Measurements from ENCODE around the gene KLHL3. TPM values are rescaled to one million over a fixed set of nuclear protein-coding genes. Genes with fewer than 3 reads are reported as not detected.

Gene KLHL3
- total RNA-seq, 1 donor from 2014 or later, result 11.8 TPM

- Mint-ChIP-seq H3K27me3 (ENCODE audit: low read depth) (no peaks in the 10 kb centered on the region), H3K27ac (ENCODE audit: unreplicated experiment) (no peak overlapping the region), H3K4me3 (no peak overlapping the region), H3K9me3 (no peaks in the 10 kb centered on the region), H3K4me1 (no peaks in the 10 kb centered on the region), H3K36me3 (ENCODE audit: low read depth) (no peaks in the 10 kb centered on the region)
- TF ChIP-seq CTCF (conservative IDR thresholded peaks at IDR 0.05), result no peak
- DNase-seq (ENCODE audit: low read depth, low spot score), result no peak
Observed at GRCh38 chr5:137621861-137622823, 113.7 kb downstream of the KLHL3 start.

DNA sequence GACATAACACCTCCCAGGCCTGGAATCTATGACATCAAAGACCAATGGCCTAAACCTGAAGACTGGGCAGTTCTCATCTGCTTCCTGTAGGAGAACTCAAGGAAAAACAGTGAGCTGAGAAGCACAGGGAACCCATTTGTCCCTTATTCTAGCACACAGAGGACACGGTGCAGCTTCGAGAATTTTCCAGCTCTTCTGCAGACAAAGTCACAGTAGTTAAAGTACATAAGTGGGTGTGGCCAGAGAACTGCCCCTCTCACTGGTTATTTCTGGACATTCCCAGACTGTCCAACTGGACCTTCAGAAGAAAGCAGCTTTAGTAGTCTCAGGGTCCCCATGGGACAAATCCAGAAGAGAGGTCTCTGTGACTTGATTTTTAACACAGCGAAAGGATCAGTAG, 114.6 kb downstream of the KLHL3 start:
- Mint-ChIP-seq H3K4me3 (no peak overlapping the region), H3K4me1 (no peaks in the 10 kb centered on the region), H3K9me3 (no peaks in the 10 kb centered on the region), H3K27ac (ENCODE audit: unreplicated experiment) (no peak overlapping the region), H3K27me3 (ENCODE audit: low read depth) (no peaks in the 10 kb centered on the region), H3K36me3 (ENCODE audit: low read depth) (no peaks in the 10 kb centered on the region)
- no peak for DNase-seq (ENCODE audit: low read depth, low spot score)
- TF ChIP-seq CTCF (conservative IDR thresholded peaks at IDR 0.05), result no peak

- H3K27me3 Mint-ChIP-seq (ENCODE audit: low read depth), result no peaks in the 10 kb centered on the region
- H3K27ac Mint-ChIP-seq (ENCODE audit: unreplicated experiment), result no peak overlapping the region
- TF ChIP-seq CTCF (conservative IDR thresholded peaks at IDR 0.05), result no peak
- DNase-seq (ENCODE audit: low read depth, low spot score), result no peak
- H3K9me3 Mint-ChIP-seq, result no peaks in the 10 kb centered on the region
- H3K36me3 Mint-ChIP-seq (ENCODE audit: low read depth), result no peaks in the 10 kb centered on the region
- no peaks in the 10 kb centered on the region for H3K4me1 Mint-ChIP-seq
- no peak overlapping the region for H3K4me3 Mint-ChIP-seq
Observed at GRCh38 chr5:137619191-137619870, 116.6 kb downstream of the KLHL3 start.

- no peak overlapping the region for H3K4me3 Mint-ChIP-seq
- no peak overlapping the region for H3K27ac Mint-ChIP-seq (ENCODE audit: unreplicated experiment)
- no peak for DNase-seq (ENCODE audit: low read depth, low spot score)
- H3K36me3 Mint-ChIP-seq (ENCODE audit: low read depth), result no peaks in the 10 kb centered on the region
- no peak for TF ChIP-seq CTCF (conservative IDR thresholded peaks at IDR 0.05)
- no peaks in the 10 kb centered on the region for H3K27me3 Mint-ChIP-seq (ENCODE audit: low read depth)
- H3K4me1 Mint-ChIP-seq, result no peaks in the 10 kb centered on the region
- H3K9me3 Mint-ChIP-seq, result no peaks in the 10 kb centered on the region
Observed at GRCh38 chr5:137618476-137618875, 117.4 kb downstream of the KLHL3 start.

DNA sequence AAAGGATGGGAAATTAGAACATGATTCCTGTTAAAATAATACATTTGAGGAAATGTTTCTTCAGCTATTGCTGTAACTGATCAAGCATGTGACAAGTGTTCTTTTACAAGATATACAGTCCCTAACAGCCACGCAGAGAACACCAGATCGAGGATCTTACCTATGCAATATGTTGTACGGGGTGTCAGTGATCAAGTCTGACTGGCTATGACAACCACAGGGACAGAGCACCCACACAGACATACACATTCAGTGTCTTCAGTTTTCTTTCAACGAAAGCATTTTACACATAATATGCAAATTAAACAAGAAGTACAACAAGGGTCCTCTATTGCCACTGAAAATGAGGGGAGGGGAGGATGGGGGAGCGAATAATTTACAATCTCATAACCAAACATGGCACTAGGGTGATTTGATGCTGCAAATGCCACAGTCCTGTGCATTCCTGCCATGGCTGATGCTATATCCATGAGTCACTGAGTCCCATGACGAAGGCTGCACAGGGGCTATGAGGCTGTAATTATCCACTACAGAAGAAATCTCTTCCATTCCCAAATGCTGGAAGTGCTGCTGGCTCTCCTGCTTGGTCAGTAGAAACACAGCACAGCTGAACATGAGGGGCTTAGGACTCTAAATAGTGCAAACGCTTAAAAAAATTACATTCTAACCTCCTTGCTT, 118.2 kb downstream of the KLHL3 start:
- Mint-ChIP-seq H3K4me1 (no peaks in the 10 kb centered on the region), H3K9me3 (no peaks in the 10 kb centered on the region), H3K27me3 (ENCODE audit: low read depth) (no peaks in the 10 kb centered on the region)

More for the DNA sequence above, 118.2 kb downstream of the KLHL3 start:
- no peak for TF ChIP-seq CTCF (conservative IDR thresholded peaks at IDR 0.05)
- no peaks in the 10 kb centered on the region for H3K36me3 Mint-ChIP-seq (ENCODE audit: low read depth)
- H3K4me3 Mint-ChIP-seq, result no peak overlapping the region
- H3K27ac Mint-ChIP-seq (ENCODE audit: unreplicated experiment), result no peak overlapping the region
- no peak for DNase-seq (ENCODE audit: low read depth, low spot score)

All from neural crest cell (in vitro differentiated cells).